OCI-LY7 (cell line): Measurements from ENCODE around the gene NPEPL1.

Experiments used
- EZH2phosphoT487 ChIP-seq: fragments of 200-600 bp; sonication (generic); IDR thresholded peaks from 2 replicates; pipeline ENCODE4 v1.6.1; 2018; ENCODE audit warnings: low read depth, borderline replicate concordance, mild to moderate bottlenecking, mixed run types, antibody characterized with exemption, low read length, moderate library complexity, mixed read lengths
- TF ChIP-seq, protein P1 (sequence below): fragments of 200-600 bp; sonication (generic); conservative IDR thresholded peaks from 2 replicates; pipeline ENCODE4 v1.5.1; 2014; ENCODE audit warnings: mild to moderate bottlenecking, antibody characterized with exemption, low read length, moderate library complexity, mixed read lengths

DNA sequence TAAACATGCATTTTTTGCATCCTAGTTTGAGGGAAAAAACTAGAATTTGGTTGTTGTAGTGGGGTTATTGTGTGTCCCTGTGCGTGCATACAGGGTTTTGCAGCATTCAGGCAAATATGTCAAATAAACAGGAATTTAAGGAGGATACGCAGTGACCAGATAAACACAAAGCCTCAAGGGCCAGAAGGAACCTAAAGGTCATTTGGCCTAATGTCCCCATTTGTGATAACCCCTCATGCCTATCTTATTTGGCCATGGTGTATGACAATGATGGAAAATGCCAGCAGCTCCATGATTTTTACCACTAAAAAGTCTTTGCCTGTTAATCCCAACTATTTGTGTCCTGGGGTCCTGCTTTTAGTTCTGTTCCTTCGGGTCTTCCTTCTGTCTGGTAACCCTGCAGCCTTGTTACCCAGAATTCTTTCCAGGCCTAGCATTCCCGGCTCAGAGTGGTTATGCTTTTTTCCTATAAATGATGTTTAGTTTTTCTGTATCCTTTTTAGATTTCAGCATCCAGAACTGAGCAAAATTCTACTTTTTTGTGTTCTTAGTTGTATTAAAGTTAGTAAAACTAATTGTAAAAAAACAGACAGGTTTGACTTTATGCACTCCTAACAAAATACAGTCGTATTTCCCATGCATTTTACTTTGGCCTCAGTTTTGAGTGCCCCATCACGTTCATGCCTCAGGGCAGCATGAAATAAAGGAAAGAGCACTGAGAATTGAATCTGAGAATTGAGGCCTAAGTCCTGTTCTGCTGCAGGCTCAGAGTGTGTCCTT is 37.1 kb upstream of the NPEPL1 start:
- TF ChIP-seq, protein P1, sequence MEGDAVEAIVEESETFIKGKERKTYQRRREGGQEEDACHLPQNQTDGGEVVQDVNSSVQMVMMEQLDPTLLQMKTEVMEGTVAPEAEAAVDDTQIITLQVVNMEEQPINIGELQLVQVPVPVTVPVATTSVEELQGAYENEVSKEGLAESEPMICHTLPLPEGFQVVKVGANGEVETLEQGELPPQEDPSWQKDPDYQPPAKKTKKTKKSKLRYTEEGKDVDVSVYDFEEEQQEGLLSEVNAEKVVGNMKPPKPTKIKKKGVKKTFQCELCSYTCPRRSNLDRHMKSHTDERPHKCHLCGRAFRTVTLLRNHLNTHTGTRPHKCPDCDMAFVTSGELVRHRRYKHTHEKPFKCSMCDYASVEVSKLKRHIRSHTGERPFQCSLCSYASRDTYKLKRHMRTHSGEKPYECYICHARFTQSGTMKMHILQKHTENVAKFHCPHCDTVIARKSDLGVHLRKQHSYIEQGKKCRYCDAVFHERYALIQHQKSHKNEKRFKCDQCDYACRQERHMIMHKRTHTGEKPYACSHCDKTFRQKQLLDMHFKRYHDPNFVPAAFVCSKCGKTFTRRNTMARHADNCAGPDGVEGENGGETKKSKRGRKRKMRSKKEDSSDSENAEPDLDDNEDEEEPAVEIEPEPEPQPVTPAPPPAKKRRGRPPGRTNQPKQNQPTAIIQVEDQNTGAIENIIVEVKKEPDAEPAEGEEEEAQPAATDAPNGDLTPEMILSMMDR: no peak
- no peak for TF ChIP-seq EZH2phosphoT487
